ENCODE results near the gene VWA1. TPM values are rescaled to one million over a fixed set of nuclear protein-coding genes. Genes with fewer than 3 reads are reported as not detected.
A peak's percentile ranks its signal among the peaks of the same experiment; 100 is the strongest.

VWA1 gene
- polyA plus RNA-seq, 2 of the 4 experiments (the other 2 are of a cell fraction) = 4.0 to 5.3 TPM

GRCh38 chr1:1438531-1439381 lies 3.3 kb downstream of the VWA1 start:
- no peaks in the 10 kb centered on the region for H3K9me3 ChIP-seq
- no peak overlapping the region for H3K4me3 ChIP-seq
- CTCF ChIA-PET = interaction anchor here (0.6 to 8.5 kb wide), 6 partner anchors 9 to 87 kb away, joined by 3 to 162 read pairs (median 9); no protein-coding TSS in a partner anchor
- peak overlapping the region; percentile 71 to 83 for H3K27ac ChIP-seq
- no peak for FAIRE-seq
- POLR2A ChIA-PET = interaction anchor here (1.4 kb wide), 1 partner anchor 31 kb away, joined by 4 read pairs; the partner anchor contains the start of gene MRPL20
- 97% methylated on average over 13 of the region's 45 CpGs for WGBS (ENCODE audit: missing lambda C conversion rate)
- no peak for DNase-seq (ENCODE audit: low read depth in 1 of 2, low spot score in 1 of 2)
- ATAC-seq = no peak; a peak in 1 of 6 replicates
- H3K4me2 ChIP-seq = peak overlapping the region; percentile 77
- peaks cover 31% of the 10 kb centered on the region for H3K4me1 ChIP-seq
- TF ChIP-seq SREBF2 (IDR thresholded peaks at IDR 0.05) (no peak), FOSB (CRISPR knock-in tag; IDR thresholded peaks at IDR 0.05) (no peak), GATA3 (IDR thresholded peaks at IDR 0.05; ENCODE audit: borderline replicate concordance) (no peak)

DNA sequence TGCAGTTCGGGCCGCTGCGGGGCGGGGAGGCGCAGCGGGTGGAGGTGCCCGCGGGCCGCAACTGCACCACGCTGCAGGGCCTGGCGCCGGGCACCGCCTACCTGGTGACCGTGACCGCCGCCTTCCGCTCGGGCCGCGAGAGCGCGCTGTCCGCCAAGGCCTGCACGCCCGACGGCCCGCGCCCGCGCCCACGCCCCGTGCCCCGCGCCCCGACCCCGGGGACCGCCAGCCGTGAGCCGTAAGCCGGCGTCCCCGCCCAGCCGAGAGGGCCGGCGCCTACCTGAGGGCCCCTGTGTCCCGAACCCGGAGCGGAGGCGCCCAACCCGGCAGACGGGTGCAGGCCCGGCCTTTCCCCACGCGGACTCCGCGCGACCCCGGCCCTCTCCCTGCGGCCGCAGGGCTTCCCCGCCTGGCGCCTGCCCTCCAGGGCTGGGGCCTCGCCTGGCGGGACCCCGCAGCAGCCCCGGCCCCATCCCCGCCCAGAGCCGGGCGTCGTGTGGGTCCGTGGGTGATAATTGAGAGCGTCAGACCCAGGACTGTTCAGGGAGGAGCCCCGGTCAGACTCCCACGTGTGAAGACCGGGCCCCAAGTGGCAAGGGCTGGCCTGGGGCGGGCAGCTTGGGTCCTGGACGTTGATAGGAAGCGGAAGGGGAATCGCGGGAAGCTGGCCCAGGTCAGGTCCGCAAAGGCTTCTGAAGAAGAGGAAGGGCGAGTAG lies 4.2 kb downstream of the VWA1 start:
- POLR2A ChIA-PET = no interaction called here
- peaks cover 28% of the 10 kb centered on the region for H3K4me1 ChIP-seq
- whole genome bisulfite sequencing (ENCODE audit: missing lambda C conversion rate) = 96% methylated on average over 15 of the region's 82 CpGs
- CTCF ChIA-PET = interaction anchor here (1.8 to 8.5 kb wide), 8 partner anchors 16 to 62 kb away, joined by 7 to 162 read pairs (median 13); partner anchors contain the start of genes CCNL2 and MRPL20
- H3K4me2 ChIP-seq = no peak overlapping the region
- H3K27ac ChIP-seq = no peak overlapping the region
- no peak for TF ChIP-seq RCOR1 (IDR thresholded peaks at IDR 0.05; ENCODE audit: low read depth, low read length)
- TF ChIP-seq, protein P1, sequence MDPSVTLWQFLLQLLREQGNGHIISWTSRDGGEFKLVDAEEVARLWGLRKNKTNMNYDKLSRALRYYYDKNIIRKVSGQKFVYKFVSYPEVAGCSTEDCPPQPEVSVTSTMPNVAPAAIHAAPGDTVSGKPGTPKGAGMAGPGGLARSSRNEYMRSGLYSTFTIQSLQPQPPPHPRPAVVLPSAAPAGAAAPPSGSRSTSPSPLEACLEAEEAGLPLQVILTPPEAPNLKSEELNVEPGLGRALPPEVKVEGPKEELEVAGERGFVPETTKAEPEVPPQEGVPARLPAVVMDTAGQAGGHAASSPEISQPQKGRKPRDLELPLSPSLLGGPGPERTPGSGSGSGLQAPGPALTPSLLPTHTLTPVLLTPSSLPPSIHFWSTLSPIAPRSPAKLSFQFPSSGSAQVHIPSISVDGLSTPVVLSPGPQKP (IDR thresholded peaks at IDR 0.05; ENCODE audit: low read depth, low read length) = no peak
- TF ChIP-seq FOSB (CRISPR knock-in tag; IDR thresholded peaks at IDR 0.05) = no peak
- no peaks in the 10 kb centered on the region for H3K9me3 ChIP-seq
- H3K4me3 ChIP-seq = no peak overlapping the region
- FAIRE-seq (no peak), ATAC-seq (no peak), DNase-seq (ENCODE audit: low read depth in 1 of 2, low spot score in 1 of 2) (no peak)

DNA sequence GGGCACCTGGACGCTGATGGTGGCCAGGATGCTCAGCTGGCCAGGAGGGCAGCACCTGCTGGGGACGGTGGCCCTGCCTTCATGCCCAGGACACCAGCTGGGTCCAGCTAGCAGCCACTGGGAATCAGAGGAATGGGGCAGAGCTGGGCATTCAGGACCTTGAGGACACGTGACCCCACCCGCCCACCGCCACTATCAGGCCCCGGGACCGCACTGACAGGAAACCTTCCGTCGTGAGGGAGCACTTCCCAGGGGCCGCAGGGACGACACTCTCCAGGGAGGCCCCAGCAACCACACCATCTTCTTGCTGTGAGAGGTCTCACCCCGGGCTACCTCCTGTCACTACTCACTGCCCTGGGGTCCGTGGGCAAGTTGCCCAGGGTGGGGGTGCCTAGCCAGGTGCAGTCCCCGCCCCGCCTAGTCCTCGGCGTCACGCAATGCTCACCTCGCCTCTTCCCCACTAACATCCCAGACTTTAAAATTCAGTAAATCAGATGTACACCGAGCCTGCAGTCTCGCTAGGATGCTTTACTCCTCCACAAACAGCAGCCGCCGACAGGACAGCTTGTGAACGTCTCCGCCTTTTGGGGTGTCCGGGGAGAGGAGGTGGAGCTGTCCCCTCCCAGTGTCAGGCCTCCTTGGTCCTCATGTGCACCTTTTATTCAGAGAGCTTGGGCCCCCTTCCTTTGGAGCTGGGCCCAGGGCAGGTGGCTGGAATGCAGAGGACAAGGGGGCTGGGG lies 4.9 kb downstream of the VWA1 start:
- CTCF ChIA-PET = interaction anchor here (0.7 to 8.5 kb wide), 22 partner anchors 8 to 143 kb away, joined by 3 to 162 read pairs (median 6); partner anchors contain the start of genes ATAD3A, AURKAIP1, CCNL2 and DVL1
- Histone ChIP-seq H3K27ac (peak overlapping the region in 1 of 2 experiments; percentile 31; a peak in 1 of 6 replicates), H3K4me2 (no peak overlapping the region)

GRCh38 chr1:1441002-1441888 lies 5.8 kb downstream of the VWA1 start:
- H3K4me1 ChIP-seq = peaks cover 24% of the 10 kb centered on the region
- TF ChIP-seq EHMT2 (IDR thresholded peaks at IDR 0.05; ENCODE audit: low read depth) (no peak), RAD21 (conservative IDR thresholded peaks at IDR 0.05 in 1 of 2, IDR thresholded peaks at IDR 0.05 in 1 of 2) (peak; percentile 37 to 49), SMC3 (IDR thresholded peaks at IDR 0.05) (peak; percentile 40; the same call in 2 of the 3 replicates), HEYL (CRISPR knock-in tag; IDR thresholded peaks at IDR 0.05) (no peak), SREBF2 (IDR thresholded peaks at IDR 0.05) (no peak), ZSCAN20 (CRISPR knock-in tag; IDR thresholded peaks at IDR 0.05) (no peak), MAX (IDR thresholded peaks at IDR 0.05) (peak; percentile 78), TP53 (CRISPR knock-in tag; IDR thresholded peaks at IDR 0.05) (no peak), MYC (IDR thresholded peaks at IDR 0.05; ENCODE audit: borderline replicate concordance, low read length) (peak; percentile 67; the same call in 1 of the 2 replicates), ZFP36 (IDR thresholded peaks at IDR 0.05; ENCODE audit: borderline replicate concordance, partially characterized antibody) (no peak), NFE2L2 (conservative IDR thresholded peaks at IDR 0.05; ENCODE audit: low read length) (no peak), HOXB5 (CRISPR knock-in tag; IDR thresholded peaks at IDR 0.05) (no peak), GATA3 (IDR thresholded peaks at IDR 0.05; ENCODE audit: borderline replicate concordance) (no peak)
- TF ChIP-seq, protein P2, sequence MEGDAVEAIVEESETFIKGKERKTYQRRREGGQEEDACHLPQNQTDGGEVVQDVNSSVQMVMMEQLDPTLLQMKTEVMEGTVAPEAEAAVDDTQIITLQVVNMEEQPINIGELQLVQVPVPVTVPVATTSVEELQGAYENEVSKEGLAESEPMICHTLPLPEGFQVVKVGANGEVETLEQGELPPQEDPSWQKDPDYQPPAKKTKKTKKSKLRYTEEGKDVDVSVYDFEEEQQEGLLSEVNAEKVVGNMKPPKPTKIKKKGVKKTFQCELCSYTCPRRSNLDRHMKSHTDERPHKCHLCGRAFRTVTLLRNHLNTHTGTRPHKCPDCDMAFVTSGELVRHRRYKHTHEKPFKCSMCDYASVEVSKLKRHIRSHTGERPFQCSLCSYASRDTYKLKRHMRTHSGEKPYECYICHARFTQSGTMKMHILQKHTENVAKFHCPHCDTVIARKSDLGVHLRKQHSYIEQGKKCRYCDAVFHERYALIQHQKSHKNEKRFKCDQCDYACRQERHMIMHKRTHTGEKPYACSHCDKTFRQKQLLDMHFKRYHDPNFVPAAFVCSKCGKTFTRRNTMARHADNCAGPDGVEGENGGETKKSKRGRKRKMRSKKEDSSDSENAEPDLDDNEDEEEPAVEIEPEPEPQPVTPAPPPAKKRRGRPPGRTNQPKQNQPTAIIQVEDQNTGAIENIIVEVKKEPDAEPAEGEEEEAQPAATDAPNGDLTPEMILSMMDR (IDR thresholded peaks at IDR 0.05) = peak; percentile 64
- FAIRE-seq (no peak), DNase-seq (ENCODE audit: low read depth in 1 of 2, low spot score in 1 of 2) (peak in 1 of 2 experiments; percentile 71), ATAC-seq (peak; percentile 72 to 85)
- ChIA-PET CTCF (interaction anchor here (0.7 to 8.5 kb wide), 23 partner anchors 9 to 143 kb away, joined by 3 to 162 read pairs (median 6); partner anchors contain the start of genes ATAD3A, AURKAIP1, CCNL2 and DVL1), POLR2A (no interaction called here)
- no peaks in the 10 kb centered on the region for H3K9me3 ChIP-seq
- WGBS (ENCODE audit: missing lambda C conversion rate) = 27% methylated on average over 12 of the region's 29 CpGs
- 0 out of 3 replicates have a peak overlapping the region, but pooled peaks have one; percentile 26 for H3K4me2 ChIP-seq
- H3K4me3 ChIP-seq = no peak overlapping the region
- peak overlapping the region in 1 of 2 experiments; percentile 31; a peak in 2 of 6 replicates for H3K27ac ChIP-seq

More for the DNA sequence above, 4.9 kb downstream of the VWA1 start:
- ATAC-seq (peak; percentile 1 to 7; a peak in 2 of 6 replicates), FAIRE-seq (no peak), DNase-seq (ENCODE audit: low read depth in 1 of 2, low spot score in 1 of 2) (peak; percentile 5 to 7)
- Histone ChIP-seq H3K4me1 (peaks cover 28% of the 10 kb centered on the region), H3K9me3 (no peaks in the 10 kb centered on the region), H3K4me3 (no peak overlapping the region)
- POLR2A ChIA-PET = no interaction called here
- TF ChIP-seq MYC (IDR thresholded peaks at IDR 0.05; ENCODE audit: borderline replicate concordance, low read length) (no peak), FOSB (CRISPR knock-in tag; IDR thresholded peaks at IDR 0.05) (no peak), KDM5A (IDR thresholded peaks at IDR 0.05) (no peak)
- WGBS (ENCODE audit: missing lambda C conversion rate) = 74% methylated on average over 18 of the region's 26 CpGs
